HG02981 (cell line): Measurements from ENCODE around the gene DIP2B.
A peak's percentile ranks its signal among the peaks of the same experiment; 100 is the strongest.
"Not testable (repeated sequence)": the region's sequence is repeated elsewhere in the genome, so short reads cannot be mapped to it uniquely, and the experiment has no call there.

ENCODE experiments used
- ATAC-seq: cut with Tn5 transposase; IDR thresholded peaks from one replicate; pipeline ENCODE4 v1.9.1; 2021; ENCODE audit warnings: mild to moderate bottlenecking, moderate library complexity; ENCODE audit not compliant: unreplicated experiment

The DIP2B gene, protein sequence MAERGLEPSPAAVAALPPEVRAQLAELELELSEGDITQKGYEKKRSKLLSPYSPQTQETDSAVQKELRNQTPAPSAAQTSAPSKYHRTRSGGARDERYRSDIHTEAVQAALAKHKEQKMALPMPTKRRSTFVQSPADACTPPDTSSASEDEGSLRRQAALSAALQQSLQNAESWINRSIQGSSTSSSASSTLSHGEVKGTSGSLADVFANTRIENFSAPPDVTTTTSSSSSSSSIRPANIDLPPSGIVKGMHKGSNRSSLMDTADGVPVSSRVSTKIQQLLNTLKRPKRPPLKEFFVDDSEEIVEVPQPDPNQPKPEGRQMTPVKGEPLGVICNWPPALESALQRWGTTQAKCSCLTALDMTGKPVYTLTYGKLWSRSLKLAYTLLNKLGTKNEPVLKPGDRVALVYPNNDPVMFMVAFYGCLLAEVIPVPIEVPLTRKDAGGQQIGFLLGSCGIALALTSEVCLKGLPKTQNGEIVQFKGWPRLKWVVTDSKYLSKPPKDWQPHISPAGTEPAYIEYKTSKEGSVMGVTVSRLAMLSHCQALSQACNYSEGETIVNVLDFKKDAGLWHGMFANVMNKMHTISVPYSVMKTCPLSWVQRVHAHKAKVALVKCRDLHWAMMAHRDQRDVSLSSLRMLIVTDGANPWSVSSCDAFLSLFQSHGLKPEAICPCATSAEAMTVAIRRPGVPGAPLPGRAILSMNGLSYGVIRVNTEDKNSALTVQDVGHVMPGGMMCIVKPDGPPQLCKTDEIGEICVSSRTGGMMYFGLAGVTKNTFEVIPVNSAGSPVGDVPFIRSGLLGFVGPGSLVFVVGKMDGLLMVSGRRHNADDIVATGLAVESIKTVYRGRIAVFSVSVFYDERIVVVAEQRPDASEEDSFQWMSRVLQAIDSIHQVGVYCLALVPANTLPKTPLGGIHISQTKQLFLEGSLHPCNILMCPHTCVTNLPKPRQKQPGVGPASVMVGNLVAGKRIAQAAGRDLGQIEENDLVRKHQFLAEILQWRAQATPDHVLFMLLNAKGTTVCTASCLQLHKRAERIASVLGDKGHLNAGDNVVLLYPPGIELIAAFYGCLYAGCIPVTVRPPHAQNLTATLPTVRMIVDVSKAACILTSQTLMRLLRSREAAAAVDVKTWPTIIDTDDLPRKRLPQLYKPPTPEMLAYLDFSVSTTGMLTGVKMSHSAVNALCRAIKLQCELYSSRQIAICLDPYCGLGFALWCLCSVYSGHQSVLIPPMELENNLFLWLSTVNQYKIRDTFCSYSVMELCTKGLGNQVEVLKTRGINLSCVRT (N-terminal part only)

DNA sequence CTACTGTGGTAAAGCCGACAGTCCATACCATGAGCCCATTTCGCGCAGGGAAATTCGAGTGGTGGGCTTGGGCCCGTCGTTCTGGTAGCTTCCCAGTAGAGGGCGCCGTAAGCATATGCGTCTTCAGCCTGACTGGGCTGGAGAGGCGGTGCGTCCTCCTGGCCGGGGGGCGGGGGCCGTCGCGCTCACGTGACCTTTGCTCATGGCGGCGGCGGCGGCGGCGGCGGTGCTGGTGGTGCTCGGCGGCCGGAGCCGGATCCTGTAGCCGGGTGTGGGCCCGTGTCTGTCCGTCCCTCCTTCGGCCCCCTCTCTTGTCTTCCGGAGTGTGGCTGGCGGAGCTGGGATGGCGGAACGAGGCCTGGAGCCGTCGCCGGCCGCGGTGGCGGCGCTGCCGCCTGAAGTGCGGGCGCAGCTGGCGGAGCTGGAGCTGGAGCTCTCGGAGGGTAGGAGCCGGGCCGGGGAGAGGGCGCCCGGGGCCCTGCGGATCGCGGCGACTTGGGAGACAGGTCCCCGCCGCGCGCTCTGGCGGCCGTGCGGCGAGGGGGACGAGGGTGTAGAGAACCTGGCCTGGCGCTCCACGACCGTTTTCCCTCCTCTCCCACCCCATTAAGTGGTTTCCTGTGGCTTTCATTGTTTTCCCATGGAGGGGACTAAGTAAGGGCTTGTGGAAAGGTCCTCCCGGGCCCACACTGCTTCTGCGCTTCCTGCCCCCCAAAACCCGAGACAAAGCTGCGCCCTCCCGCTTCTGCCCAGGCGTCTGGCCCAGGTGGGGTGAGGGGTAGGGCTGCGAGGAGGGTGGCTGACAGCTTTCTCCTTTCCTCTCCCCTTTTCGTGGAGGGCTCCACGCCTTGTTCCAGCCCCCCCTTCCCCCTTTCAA is at the start of gene DIP2B:
Gene DIP2B (plus strand): TSS at position 188 of the 877 bp plus-strand sequence. CDS start 156 bp downstream, at position 344.
- peak; percentile 64 for ATAC-seq

DNA sequence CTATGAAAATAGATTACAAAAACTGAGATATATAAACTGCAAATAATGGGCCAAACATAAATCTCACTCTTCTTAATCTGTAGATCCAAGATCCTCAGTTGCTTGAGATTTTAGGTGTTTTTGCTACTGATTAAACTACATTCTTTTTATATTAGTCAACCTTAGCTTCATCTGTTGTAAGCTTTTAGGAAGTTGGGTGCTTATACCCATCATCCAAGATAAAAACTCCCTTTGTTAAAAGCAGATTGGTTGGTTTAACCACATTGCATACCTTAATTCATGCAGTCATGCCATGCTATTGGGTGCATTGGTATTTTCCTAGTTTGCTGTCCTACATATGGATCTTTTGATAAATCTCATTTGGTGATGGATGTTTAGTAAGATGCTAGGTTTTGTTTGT is 46.2 kb upstream of the DIP2B start:
- ATAC-seq: no peak

DNA sequence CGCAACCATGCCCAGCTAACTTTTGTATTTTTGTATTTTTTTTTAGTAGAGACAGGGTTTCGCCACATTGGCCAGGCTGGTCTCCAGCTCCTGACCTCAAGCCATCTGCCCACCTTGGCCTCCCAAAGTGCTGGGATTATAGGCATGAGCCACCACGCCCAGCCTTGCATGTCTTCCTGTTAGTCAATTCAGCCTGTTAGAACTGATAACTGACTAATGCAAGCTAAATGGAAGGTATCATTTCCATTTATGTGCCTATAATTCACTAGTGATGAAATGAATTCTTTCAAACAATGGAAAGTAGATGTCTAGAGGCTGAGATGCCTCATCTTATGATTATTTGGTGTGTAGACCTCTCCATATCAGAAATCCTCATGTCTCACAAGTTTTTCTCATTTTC is 37.3 kb upstream of the DIP2B start:
- ATAC-seq: no peak

DNA sequence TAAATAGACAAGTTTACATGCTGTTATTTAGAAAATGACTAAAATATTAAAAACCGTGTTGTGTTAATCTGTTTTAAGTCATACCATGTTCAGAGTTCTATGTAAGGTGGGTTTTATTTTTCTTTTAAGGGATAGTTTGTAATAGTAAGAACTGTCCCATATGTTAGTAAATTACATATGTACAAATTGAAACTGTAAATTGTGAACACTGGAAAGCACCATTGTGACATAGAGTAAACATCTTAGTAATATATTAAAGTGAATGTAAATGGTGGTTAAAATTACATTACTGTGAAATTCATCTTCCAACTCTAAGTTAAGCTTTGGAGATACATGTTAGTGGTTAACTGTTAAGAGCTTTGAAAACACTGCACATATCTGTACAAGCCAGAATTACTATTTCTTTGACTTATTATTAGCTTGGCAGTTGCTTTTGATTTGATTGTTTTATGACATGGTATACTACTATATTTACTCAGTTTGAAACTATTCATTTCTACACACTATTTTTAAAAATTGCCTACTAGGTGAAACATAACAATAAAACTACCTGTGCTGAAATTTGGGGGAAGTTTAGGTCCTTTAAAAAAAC is 27.4 kb upstream of the DIP2B start:
- ATAC-seq: no peak

DNA sequence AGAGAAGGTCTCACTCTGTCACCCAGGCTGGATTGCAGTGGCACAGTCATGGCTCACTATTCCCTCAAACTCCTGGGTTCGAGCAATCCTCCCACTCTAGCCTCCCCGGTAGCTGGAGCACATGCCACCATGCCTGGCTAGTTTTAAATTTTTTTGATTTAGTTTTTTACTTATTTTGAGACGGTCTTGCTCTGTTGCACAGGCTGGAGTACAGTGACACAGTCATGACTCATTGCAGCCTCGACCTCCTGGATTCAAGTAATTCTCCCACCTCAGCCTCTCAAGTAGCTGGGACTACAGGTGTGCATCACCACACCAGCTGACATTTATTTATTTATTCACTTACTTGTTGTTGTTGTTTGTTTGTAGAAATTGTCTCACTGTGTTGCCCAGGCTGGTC is 22.2 kb upstream of the DIP2B start:
- ATAC-seq: no peak

DNA sequence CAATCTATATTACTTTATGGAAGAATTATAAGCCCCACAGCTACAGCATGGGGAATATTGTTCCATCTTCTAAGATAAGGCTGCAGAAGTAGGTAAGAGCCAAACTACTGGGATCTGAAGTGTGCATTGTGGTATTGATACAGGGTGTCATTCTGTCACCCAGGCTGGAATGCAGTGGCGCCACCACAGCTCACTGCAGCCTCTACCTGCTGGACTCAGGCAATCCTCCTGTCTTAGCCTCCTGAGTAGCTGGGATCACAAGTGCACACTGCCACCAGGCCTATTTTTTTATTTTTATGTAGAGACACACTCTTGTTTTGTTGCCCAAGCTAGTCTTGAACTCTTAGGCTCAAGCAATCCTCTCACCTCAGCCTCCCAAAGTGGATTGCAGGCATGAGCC is 21.3 kb upstream of the DIP2B start:
- ATAC-seq: no peak

DNA sequence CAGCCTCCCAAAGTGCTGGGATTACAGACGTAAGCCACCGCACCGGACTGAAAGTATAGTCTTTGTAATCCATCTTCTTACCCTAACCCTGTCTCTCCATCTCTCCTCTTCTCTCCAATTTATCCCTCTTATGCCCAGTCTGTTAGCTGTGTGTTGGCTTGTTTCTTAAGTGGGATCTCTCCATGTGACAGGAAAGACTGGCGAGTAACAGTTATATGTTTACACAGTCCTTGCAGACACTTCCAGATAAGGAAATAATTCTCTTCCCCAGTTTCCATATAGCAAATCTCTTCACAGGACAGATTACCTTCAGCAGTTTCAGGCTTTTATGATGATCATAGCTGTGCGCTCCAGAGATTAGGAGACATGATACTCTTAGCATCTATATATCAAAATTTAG is 16.0 kb upstream of the DIP2B start:
- no peak for ATAC-seq

DNA sequence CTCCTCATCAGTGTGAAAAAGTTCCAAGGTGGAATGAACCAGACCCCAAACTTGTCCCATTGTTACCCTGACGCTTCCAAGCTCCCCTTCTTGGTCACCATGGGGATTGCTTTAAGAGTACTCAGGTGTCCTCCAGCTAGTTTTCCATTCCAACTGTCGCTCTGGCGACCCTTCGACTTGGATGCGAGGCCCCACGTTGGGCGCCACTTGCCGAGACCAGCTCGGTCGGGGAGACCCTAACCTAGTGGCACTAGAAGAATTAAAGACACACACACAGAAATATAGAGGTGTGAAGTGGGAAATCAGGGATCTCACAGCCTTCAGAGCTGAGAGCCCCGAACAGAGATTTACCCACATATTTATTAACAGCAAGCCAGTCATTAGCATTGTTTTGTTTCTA is 6.7 kb upstream of the DIP2B start:
- ATAC-seq: not testable (repeated sequence)

DNA sequence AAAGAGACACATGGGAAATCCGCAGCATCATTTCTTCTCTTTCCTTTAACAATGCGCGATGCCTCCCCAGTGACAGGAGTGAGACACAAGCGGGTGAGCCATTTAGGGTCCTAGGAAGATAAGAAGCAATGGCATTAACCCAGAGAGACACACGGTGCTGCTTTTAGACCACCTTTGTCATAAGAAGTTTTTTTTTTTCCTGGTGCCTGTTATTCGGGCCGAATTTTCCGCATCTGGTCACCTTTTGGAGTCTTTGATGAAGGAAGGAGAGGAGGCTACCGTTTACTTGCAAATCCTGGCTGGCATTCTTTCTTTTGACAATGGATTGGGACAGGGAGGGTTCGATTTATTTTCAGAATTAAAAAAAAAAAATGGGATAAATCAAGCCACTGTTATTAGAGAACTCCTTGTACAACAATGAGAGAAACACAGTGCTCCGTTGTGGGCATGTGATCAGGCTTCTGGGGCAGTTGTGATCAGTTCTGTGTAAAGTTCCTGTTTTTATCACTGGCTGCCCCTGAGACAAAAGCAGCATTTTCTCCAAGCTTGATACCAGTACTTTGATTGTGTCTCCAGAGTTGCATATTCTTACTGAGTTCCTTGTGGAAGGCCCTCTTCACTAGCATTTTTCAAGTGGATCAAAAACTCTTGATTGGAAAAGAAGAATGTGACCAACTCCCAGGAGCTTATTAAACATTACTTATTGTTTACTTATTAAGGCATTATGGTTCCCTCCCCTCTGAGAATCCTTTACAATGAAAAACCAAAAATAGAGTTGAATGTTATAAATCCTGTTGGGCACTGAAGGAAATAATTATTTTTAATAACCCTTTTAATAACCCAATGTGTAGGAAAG is 1.1 kb downstream of the DIP2B start:
- ATAC-seq: no peak

DNA sequence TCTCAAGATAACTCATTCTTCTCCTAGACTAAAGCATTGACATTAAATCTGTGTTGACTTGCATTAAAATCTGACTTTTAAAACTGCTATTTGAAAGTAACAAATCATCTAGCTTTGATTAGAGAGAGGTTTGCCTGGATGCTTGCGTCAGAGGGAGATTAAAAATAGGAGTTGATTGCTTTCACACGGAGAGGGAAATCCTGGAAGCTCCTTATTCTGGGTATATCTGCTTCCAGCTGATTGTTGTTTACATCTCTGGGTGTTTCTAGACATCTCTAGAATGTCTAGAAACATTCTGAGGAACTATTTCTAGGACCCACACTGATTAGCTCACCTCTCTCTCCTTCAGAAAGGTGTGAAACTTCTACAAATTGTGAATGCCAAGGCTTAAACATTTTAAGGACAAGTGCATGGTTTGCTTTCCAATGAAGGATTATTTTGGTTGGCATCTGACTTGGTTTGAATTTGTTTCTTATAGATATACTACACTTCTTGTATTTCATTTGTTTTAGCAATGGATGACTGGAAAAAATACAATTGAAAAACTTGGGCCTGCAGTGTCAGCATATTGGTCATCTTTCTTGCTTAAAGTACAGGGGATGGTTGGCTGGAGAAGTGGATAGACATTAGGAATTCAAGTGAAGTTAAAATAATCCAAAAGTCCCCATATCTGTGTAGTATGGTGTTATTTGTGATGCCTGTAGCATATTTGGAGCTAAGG is 2.1 kb downstream of the DIP2B start:
- ATAC-seq: no peak

DNA sequence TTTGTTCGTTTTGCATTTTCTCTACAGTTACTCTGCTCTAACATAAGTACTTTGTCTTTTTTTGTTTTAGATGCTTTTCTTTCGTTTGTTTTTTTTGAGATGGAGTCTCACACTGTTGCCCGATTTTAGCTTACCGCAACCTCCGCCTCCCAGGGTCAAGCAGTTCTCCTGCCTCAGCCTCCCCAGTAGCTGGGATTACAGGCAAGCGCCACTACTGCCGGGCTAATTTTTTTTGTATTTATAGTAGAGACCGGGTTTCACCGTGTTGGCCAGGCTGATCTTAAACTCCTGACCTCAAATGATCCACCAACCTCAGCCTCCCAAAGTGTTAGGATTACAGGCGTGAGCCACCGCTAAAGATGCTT is 2.7 kb downstream of the DIP2B start:
- no peak for ATAC-seq

DNA sequence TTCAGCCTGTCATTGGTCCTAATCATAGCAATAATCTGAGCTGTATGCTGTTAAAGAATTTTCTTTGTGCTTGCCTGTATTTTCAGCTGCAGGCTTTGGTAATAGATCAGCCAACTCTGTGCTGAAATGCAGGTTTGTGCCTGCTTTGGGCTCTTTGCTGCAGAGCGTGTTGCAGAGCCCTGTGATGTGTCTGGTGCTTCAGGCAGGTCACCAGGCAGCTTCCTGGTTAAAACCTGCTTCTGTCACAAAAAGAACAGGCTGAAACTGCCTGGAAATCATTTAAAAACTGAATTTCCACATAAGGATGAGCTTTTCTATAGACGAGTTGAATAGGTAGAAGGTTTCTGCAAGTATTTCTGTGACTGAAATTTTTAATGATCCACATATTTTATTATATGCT is 3.1 kb downstream of the DIP2B start:
- no peak for ATAC-seq

DNA sequence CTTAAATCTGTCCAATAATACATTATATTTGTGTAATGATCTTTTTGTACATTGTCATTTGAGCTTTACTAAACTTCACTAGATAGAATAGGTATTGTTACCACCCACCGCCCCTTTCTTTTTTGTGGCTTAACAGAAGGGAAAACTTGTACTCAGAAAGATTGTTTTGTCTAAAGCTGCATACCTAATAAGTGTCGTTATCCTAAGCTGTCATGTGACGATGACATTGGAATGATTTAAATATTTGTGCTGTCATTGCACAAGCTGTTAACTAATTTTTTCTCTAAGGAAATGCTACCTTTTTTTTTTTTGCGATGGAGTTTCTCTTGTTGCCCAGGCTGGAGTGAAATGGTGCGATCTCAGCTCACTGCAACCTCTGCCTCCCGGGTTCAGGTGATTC is 3.6 kb downstream of the DIP2B start:
- no peak for ATAC-seq

DNA sequence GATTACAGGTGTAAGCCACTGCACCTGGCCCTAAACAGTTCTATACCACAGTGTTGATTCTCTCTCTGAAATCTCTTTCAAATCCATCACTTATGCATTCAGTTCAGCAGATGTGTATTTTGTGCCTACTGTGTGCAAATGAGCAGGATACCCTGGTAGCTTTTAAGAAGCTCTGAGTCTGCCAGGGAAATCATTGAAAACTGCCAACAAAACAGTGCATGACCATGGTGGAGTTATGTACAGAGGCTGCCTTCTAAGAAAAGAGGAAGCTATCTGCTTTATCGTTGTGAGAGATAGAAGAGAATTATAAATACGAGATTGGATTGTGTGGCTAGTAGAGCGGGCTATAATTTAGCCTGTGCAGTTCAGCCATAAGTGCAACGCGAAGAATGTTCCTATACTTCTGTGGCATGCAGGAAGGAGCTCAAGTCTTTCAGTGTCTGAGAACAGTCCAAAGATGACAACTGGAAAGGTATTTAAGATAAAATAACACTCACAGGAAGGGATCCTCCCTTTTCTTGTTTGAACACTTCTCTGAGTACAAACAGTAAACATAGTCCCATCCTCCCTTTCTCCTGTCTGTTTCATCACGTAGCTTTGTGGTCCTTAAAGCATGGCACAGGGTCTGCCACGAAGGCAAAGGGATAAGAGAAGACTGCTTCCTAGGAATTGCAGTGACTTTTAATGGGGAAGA is 4.3 kb downstream of the DIP2B start:
- no peak for ATAC-seq

DNA sequence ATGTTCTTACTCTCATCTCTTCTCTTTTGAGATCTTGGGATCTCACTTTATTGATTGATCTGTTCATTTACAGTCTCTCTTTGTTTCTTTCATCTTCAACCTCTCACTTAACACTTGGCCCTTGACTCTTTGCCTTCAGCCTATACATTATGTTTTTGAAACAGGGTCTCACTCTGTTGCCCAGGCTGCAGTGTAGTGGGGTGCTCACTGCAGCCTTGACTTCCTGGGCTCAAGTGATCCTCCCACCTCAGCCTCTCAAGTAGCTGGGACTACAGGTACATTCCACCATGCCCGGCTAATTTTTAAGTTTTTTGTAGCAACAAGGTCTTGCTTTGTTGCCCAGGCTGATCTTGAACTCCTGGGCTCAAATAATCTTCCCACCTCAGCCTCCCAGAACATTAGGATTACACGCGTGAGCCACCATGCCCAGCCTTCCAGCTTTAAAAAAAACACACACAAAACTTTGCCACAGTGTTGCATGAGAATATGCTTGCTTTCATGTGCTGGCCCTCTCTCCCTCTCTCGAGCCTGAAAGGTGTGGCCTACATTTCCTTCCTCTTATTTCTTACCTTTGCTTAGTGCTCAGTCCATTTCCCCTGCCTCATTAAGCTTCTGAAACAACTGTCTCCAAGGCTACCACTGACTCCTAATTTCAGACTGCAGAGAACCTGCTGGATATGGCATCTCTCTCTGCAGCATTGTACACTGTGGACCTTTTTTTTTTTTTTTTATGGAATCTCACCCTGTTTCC is 9.9 kb downstream of the DIP2B start:
- no peak for ATAC-seq

DNA sequence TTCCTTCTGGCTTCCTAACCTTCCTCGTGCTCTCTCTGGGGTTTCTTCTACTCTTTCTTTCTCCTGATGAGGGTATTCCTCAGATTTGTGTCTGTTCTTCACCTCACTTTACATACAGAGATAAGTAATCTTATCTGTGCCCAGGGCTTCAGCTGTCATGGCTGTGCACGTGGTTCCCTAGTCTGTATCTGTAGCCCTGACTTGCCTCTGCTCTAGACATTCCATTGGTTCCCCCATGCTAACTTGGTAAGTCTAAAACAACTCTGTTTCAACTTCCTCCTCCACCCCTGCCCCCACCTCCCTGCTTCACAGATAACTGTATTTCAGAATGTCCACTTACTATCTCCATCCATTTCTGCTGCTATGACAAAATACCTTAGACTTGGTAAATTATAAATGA is 10.8 kb downstream of the DIP2B start:
- ATAC-seq: no peak

DNA sequence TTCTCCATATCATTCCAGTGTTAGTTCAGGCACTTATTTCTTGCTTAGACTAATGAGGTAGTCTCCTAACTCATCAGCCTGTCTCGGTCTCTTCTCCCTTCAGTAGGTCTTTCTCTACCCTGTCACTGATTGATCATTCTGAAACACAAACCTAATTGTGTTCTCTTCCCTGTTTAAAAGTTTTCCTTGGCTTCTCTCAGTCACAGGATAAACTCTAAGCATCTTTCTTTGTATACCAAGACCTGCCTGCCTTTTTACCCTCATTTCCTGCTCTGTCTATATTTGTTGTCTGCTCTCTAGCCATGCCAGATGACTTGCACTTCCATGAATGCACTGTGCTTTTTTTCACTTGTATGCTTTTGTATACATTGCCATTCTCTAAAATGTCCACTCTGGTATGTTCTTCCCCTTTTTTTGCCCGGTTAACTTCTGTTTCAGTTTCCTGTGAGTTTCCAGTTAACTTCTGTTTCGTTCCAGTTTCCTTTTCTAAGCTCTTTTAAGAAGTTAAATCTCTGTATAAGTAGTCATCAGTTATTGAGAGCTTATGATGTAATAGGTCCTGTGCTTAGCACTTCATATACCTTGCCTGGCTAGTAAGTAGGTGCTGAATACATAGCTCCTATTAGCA is 12.8 kb downstream of the DIP2B start:
- peak; percentile 72 for ATAC-seq
